Peyer's patch (tissue), 4 donors: ENCODE results near the gene UNC119.

ENCODE experiments used
- CTCF ChIP-seq, 6 experiments: fragments of 450-650 bp in 4 of 6; fragments of 200-600 bp in 2 of 6; sonication (generic) in 1 of 6; IDR thresholded peaks; one replicate each; pipeline ENCODE4 v1.5.1; 2017 to 2019; ENCODE audit warnings: antibody characterized with exemption in 6 of 6, mild to moderate bottlenecking in 3 of 6, moderate library complexity in 1 of 6
- POLR2A ChIP-seq, 2 donors: fragments of 450-650 bp; IDR thresholded peaks; one replicate each; pipeline ENCODE4 v1.5.1; 2017; ENCODE audit warnings: antibody characterized with exemption in 2 of 2, mild to moderate bottlenecking in 2 of 2, moderate library complexity in 2 of 2

- TF ChIP-seq CTCF (IDR thresholded peaks at IDR 0.05), result no peak
- no peak for TF ChIP-seq POLR2A (IDR thresholded peaks at IDR 0.05)
Measured at GRCh38 chr17:28533091-28533807, 19.2 kb downstream of the UNC119 start.
